GM19043 (cell line): ENCODE data around the gene MEGF11.
"Not testable (repeated sequence)": the region's sequence is repeated elsewhere in the genome, so short reads cannot be mapped to it uniquely, and the experiment has no call there.

ENCODE experiments used
- ATAC-seq: cut with Tn5 transposase; IDR thresholded peaks from one replicate; pipeline ENCODE4 v1.9.1; 2021; ENCODE audit warnings: low read depth; ENCODE audit not compliant: unreplicated experiment

Gene MEGF11

GRCh38 chr15:65883571-65883970 lies 370.0 kb downstream of the MEGF11 start:
- no peak for ATAC-seq

GRCh38 chr15:65881766-65882434 lies 371.6 kb downstream of the MEGF11 start:
- ATAC-seq: no peak

GRCh38 chr15:65877749-65878148 lies 375.8 kb downstream of the MEGF11 start:
- no peak for ATAC-seq

GRCh38 chr15:65875458-65875857 lies 378.1 kb downstream of the MEGF11 start:
- no peak for ATAC-seq

- no peak for ATAC-seq
Observed at GRCh38 chr15:65873256-65873655, 380.3 kb downstream of the MEGF11 start.

GRCh38 chr15:65872596-65872995 lies 381.0 kb downstream of the MEGF11 start:
- not testable (repeated sequence) for ATAC-seq

GRCh38 chr15:65871886-65872285 lies 381.7 kb downstream of the MEGF11 start:
- not testable (repeated sequence) for ATAC-seq

- ATAC-seq: no peak
Observed at GRCh38 chr15:65870889-65871533, 382.5 kb downstream of the MEGF11 start.

- no peak for ATAC-seq
Observed at GRCh38 chr15:65869954-65870871, 383.3 kb downstream of the MEGF11 start.

GRCh38 chr15:65869126-65869953 lies 384.2 kb downstream of the MEGF11 start, which contains the start of gene RAB11A:
Gene RAB11A (plus strand): TSS chr15:65869491. CDS start chr15:65869586, 95 bp downstream.
- peak; percentile 87 for ATAC-seq

GRCh38 chr15:65868546-65869125 lies 384.9 kb downstream of the MEGF11 start:
- ATAC-seq: no peak

GRCh38 chr15:65867933-65868332 lies 385.6 kb downstream of the MEGF11 start:
- ATAC-seq: not testable (repeated sequence)

- no peak for ATAC-seq
Observed at GRCh38 chr15:65867244-65867643, 386.3 kb downstream of the MEGF11 start.

- no peak for ATAC-seq
Observed at GRCh38 chr15:65863106-65863505, 390.4 kb downstream of the MEGF11 start.

- ATAC-seq: no peak
Observed at GRCh38 chr15:65862682-65863081, 390.9 kb downstream of the MEGF11 start.

- ATAC-seq: no peak
Observed at GRCh38 chr15:65857718-65858402, 395.7 kb downstream of the MEGF11 start.

GRCh38 chr15:65856821-65857455 lies 396.6 kb downstream of the MEGF11 start:
- no peak for ATAC-seq

GRCh38 chr15:65851981-65852380 lies 401.6 kb downstream of the MEGF11 start:
- ATAC-seq: no peak

- ATAC-seq: no peak
Observed at GRCh38 chr15:65847989-65848388, 405.6 kb downstream of the MEGF11 start.
